HG03064 (cell line): ENCODE results near the gene PEX1.
"Not testable (repeated sequence)": the region's sequence is repeated elsewhere in the genome, so short reads cannot be mapped to it uniquely, and the experiment has no call there.

Source experiments
- ATAC-seq: cut with Tn5 transposase; IDR thresholded peaks from one replicate; pipeline ENCODE4 v1.9.1; 2021; ENCODE audit warnings: low read depth; ENCODE audit not compliant: unreplicated experiment

Gene PEX1

DNA sequence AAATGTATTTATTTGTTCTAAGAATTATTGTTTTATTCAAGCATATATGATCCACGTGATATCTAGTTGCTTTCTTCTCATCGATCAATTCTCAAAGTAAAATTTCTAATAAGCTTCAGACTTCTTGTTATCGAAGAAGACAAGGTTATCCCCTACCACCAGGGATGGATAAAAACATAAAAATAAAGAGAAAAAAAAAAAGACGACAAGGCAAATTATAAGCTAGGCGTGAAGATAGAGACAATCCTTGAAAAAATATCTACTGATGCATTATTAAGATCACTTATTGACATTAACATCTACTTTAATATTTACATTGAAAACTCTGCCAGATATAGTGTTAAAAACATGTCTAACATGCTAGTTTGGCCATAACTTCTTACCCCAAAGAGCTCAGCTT lies 19.4 kb downstream of the PEX1 start:
- ATAC-seq, result no peak

DNA sequence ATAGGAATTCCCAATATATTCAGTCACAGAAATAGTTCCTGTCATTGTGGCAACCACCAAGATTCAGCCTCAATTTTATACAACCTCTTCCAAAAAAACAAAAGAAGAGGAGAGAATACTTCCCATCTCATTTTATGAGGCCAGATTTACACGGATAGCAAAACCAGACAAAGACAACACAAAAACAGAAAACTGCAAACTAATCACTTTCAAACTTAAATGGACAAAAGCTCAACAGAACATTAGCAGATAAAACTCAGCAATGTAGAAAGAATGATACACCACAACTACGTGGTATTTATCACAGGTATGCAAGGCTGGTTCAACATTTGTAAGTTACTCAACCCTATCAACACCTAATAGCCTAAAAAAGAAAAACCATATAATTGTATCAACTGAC lies 22.0 kb downstream of the PEX1 start:
- ATAC-seq, result no peak

DNA sequence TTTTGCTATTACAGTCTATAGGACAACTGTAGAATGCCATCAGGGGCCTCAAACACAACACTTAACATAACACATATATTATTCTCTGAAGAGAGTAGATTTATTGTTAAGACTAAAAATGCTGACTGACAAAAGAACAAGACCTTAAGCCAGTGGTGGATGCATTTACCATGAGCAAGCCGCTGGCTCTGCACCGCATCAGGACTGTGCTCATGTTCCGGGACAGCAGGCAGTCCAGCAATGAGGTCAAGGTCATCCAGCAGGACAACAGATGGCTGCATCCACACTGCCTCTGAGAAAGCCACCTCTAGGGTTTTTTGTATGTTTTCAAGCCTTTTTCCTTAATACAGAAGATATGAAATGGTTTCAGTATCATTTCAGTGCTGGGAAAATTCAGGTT lies 23.8 kb downstream of the PEX1 start:
- no peak for ATAC-seq

DNA sequence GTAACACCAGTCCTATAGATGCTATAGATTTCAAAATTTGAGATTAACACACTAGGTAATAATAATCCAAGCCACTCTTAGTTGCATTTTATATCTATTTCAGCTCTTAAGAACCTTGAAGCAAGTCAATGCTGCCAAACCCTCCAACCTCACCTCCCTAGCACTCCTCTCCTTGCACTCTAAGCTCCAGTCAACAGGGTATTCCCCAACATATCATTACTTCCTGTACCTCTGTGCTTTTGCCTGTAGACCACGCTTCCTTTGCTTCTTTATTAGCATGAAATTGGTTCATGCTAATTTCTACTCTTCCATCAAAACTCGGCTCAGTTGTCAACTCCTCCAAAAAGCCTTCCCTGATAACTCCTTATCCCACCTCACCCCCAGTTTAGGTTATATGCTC lies 24.6 kb downstream of the PEX1 start:
- no peak for ATAC-seq

DNA sequence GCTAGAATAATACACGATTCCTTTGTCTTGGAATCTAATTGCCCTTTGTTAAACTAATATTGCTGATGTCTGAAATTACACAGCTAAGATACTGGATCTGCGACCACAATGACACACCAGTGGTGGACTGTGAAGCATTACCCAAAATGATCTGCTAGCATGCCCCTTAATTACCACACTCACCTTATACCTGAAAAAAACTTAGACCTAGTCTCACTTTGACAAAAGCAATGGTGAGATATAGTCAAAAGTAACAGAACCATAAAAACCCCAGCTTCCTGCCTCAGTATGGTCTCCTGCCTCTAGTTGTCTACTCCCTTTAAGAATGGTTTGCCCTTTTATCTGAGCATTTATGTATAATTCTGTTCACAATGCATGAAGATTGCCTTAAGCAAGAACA lies 29.8 kb downstream of the PEX1 start:
- no peak for ATAC-seq

DNA sequence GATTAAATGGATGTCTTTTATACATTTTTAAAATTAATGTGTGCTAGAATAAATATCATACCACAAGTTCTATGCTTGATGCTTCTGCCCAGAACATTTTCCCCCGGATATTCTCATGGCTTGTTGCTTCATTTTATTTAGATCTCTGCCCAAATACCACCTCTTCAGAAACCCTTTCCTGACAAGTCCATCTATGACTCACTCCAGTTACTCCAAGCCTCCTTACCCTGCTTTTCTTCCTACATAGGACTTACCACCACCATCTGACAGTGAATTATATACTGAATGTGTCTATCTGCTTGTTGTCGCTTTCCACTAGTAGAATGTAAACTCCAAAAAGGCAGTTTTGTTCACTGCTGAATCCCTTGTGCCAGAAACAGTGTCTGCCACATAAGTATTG lies 31.4 kb downstream of the PEX1 start:
- no peak for ATAC-seq

DNA sequence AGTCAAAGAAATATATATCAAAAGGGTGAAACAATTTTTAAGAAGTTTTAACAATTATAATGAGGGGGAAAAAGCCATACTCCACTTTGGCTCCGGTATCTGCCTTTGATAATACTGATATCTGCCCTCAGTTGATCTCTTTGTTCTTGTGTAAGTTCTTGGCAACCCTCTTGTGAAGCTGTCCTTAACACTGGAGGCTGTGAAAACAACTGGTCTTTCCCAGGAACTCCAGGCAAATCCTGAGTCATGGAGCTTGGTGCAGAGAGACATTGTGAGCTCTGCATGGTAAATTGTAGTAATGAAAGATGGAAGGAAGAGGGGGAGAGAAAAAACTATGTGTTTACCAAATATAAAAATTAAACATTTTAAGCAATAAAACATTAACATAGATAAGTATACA lies 38.7 kb downstream of the PEX1 start:
- ATAC-seq, result no peak

DNA sequence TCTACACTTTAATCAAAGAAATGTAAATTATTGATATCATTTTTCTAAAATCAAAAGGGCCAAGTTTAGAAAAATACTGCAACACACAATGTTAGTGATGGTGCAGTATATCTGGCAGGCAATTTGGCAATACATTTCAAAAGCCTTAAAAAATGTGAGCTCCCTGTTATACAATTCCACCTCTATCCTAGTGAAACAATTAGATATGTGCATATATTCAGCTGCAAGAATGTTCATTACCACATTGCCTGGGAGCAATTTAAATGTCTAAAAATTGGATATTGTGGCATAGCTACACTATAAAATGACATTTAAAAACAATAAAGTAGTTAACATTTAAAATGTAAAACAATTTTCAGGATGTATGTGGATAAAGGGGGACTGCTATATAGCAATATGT lies 40.5 kb downstream of the PEX1 start:
- no peak for ATAC-seq

DNA sequence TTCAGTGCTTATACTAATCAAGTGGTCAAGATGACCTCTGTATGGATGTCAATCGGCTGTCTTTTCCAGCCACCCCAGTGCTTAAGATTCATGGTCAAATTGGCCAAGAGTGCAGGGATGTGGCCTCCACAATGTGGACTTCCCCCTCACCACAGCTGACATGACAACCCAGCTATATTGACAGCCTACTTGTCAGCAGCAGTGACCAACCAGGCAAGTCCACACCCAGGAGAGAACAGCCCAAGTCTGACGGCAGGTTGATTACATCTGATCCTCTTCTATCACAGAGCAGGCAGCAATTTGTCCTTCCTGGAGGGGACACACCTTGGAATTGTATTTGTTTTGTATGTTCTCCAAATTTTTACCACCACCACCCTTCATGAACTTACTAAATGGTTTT lies 42.3 kb downstream of the PEX1 start:
- ATAC-seq, result no peak

DNA sequence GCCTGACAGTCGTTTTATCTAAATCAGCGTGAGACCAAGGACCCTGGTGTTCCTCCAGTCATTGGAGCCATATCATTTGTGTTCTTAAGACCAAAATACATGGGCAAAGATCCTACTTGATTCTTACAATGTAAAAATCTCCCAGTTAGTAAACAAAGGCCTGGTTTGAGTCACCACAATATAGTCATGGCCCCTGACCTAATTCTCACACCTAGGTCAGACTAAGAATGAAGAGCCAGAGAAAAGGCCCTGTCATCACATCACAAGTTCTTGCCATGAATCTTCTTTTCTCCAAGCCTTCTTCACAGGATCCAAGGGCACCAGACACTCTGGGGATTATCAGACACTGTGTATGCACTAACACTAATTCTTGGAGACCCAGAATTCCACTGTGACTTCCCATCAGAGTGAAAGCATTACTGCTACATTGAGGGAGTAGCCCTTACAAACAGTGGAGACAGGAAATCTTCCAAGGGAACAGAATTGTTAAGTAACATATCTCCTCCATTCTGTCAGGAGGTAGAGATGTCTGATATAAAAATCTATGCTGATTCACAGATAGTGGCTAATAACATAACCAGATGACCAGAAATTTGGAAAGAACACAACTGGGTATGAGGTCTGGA lies 42.9 kb downstream of the PEX1 start:
- no peak for ATAC-seq

DNA sequence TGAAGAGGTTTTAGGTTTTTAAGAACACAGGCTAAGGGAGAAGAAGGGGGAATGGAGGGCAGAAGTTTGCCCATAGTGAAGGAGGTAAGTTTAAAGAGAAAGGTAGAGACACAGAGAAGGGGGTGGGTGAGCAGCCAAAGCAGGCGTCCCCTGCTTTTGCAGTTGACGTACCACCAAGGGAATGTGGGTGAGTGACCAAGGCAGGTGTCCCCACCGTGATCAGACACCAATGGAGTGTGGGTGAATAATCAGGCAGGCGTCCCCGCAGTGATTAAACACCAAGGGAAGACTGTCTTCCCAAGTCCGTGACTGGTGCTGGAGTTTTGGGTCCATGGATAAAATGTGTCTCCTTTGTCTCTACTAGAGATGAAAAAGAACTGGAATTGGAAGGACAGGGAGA lies 44.1 kb downstream of the PEX1 start:
- not testable (repeated sequence) for ATAC-seq

DNA sequence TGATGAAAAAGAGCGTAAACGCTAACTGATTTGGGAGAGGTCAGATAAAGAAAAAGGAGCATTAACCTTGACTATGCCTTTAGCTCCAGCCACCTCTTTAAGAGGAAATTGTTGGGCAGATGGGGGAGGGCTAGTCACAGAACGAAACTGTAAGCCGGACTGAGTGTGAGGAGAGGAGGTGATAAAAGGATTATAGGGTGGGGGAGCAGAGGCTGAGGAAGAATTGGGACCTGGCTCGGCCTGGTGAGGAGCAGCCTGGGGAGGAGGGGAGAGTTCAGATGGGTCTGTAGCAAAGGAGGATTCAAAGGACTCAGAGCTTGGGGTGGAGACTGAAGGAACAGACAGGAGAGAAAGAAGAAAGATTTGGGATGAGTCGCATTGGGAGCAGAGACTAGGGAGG lies 44.7 kb downstream of the PEX1 start:
- not testable (repeated sequence) for ATAC-seq

DNA sequence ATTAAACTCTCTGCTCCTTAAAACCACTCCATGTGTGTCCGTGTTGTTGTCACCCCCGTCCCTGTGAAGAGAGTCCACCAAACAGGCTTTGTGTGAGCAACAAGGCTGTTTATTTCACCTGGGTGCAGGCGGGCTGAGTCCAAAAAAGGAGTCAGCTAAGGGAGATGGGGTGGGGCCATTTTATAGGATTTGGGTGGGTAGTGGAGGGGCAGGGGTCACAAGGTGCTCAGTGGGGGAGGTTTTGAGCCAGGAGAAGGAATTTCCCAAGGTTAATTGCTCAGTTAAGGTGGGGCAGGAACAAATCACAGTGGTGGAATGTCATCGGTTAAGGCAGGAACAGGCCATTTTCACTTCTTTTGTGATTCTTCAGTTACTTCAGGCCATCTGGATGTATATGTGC lies 49.2 kb downstream of the PEX1 start:
- not testable (repeated sequence) for ATAC-seq

DNA sequence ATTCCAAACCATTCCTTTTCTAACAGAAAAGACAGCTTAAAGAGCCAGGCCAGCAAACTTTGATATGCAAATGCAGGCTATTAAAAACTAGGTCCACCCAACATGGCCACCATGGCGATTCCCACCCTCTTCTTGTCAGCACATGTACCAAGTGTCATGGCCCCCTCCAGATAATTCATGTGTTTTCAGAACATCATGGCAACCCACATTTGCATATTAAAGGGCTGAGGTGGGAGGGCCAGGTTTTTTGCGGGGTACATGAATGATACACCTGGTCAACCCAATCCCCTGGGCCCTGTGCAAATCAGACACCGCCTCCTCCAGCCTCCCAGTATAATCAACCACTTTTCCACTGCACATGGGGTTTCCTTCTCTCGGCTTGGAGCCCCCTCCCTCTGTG lies 49.6 kb downstream of the PEX1 start:
- no peak for ATAC-seq

DNA sequence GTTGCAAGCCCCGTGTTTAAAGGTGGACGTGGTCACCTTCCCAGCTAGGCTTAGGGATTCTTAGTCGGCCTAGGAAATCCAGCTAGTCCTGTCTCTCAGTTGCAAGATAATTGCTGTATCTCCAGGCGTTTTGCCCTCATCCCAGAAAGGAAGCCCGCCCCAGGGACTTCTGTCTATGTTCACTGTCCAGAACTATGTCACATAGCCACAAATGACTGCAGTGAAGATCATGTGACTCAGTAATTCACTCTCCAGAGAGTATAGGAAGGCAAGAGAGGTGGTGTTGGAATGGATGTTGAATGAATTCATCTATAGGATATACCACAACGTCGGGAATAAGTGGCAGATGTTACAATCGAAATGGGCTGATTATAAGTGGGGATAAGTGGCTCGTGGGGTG lies 50.2 kb downstream of the PEX1 start:
- no peak for ATAC-seq

DNA sequence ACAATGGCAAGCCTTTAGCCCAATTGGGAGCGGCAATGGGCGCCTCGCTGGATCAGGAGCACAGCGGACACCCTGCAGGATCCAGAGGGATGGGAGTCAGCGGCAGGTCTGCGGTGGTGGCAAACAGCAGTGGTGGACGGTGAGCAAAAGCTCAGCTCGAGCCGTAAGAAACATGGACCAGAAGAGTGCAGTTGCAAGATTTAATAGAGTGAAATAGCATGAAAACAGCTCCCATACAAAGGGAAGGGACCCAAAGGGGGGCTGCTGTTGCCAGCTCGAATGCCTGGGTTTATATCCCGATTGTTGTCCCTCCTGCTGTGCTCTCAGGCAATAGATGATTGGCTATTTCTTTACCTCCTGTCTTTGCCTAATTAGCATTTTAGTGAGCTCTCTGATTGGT lies 50.6 kb downstream of the PEX1 start, which contains the start of gene ERVW-1:
TSS of gene ERVW-1 (minus strand) at position 266 of the 400 bp plus-strand sequence. CDS start 7,565 bp downstream, outside the sequence.
- ATAC-seq, result not testable (repeated sequence)

DNA sequence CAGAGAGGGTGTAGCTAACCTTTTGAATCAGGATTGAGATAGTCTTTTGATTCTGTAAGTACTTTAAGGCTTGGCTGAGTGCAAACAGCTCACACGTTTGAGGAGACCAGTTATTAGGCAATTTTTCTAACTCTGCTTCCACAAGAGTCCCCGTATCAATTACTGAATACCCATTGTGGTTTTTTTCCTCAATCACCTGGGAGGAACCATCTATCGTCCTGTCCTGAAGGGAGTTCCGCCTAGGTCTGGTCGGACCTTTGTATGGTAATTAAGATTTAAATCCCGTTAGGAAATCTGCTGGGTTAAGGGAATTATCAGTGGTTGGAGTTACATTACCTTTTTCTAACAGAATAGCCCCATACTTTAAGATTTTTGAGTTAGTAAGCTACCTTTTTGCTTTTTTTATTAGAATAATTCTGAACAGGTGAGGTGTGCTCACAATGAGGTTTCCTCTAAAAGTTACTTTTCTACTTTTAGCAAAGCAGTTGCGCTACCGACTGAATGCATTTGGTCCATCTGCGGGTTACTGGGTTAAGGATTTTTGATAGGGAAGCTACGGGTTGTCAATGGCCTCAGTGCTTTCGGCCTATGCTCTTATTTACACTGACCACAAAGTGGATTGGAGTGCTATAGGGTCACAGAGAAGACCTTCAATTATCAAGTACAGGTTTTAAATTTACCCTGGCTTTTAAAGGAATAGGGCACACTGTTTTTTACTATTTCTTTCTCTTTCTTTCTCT lies 52.3 kb downstream of the PEX1 start:
- not testable (repeated sequence) for ATAC-seq

DNA sequence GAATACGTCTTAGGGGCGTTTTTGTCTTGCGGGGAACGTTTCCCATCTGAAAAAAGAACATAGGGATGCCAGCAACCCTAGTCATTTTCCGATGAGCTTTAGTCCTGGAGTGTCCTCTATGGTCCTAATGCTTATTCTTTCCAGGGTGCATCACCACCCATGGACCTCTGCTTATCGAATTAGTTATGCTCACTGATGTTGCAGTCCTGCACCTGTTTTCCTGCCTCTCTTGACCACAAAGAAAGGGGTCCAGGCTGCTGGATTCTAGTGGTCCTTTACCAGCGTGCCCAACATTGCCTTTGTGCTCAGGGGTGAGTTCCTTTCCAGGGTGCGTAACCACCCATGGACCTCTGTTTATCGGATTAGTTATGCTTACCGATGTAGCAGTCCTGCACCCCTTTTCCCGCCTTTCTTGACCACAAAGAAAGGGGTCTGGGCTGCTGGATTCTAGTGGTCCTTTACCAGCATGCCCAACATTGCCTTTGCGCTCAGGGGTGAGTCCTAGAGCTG lies 53.0 kb downstream of the PEX1 start:
- ATAC-seq, result not testable (repeated sequence)

DNA sequence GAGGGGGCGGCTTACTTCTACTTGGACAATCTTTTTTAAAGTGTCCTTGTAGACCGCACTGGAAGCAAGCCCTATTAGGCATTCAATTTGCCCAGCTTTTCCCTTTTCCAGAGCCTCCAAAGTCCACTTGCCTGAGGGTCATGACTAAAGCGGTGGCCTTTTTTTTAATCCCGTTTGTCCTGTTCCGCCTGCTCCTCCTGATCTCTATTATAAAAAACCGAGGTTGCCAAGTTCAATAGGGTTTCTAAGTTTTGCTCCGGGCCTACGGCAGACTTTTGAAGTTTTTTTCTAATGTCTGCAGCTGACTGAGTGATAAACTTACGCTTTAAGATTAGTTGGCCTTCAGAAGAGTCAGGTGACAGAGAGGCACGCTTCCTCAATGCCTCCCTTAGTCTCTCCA lies 54.3 kb downstream of the PEX1 start:
- ATAC-seq, result not testable (repeated sequence)

DNA sequence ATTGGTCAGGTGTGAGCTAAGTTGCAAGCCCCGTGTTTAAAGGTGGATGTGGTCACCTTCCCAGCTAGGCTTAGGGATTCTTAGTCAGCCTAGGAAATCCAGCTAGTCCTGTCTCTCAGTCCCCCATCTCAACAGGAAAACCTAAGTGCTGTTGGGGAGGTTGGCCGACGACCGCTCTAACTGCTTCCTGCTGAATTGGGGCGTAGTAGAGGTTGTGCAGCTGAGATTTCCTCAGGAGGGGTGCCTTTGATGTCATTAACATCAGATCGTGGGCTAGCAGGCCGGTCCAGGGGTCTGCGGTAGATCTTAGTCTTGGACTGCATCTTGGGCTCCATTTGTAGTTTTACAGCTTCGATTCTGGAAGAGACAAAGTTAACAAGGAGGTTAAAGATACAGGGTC lies 59.7 kb downstream of the PEX1 start:
- ATAC-seq, result not testable (repeated sequence)

DNA sequence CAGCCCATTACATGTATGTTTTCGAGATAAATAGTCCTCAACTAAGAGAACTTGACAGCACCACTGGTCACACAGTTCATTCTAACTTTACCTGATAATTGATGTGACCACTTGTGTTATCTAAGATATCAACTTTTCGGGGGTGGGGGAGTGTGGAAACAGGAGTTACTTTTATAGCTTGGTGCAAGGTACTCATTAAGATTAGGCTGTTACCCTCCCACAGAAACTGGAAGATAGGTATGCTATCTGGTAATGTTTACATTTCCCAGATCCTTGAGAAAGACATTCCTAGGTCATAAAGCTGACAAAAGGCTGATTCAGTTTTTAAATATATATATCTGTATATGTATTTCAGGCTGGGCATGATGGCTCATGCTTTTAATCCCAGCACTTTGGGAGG lies 61.6 kb downstream of the PEX1 start:
- ATAC-seq, result no peak

DNA sequence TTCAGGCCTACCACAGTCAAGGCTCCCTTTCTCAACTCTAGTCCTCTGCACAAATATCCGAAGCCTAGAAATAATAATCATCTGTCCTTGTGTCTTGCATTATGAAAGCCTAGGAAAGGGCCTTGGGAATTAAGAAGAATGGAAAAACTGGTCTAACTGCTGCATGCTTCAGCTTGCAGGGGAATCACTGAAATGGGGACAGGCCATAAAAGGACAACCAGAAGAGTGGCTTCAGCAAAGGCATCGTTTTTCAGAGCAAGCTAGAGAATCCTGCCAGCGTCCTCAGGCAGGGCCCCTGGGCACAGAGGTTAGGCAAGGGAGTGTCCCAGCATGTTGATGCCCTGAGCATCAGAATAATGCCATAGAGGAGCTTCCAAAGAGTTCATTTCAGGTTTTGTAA lies 63.8 kb downstream of the PEX1 start:
- ATAC-seq, result no peak
